Brain microvascular endothelial cell (primary cell): ENCODE data around the gene TMEM52.
"Not testable (repeated sequence)": the region's sequence is repeated elsewhere in the genome, so short reads cannot be mapped to it uniquely, and the experiment has no call there.

Source experiments
- DNase-seq: peaks from one replicate; pipeline ENCODE4 v3.0.0-alpha.2; 2020
- H3K27ac ChIP-seq: fragments of 250-450 bp; sonication (Bioruptor Pico); 2 replicates; pipeline ENCODE4 v1.5.1; 2020; ENCODE audit warnings: mild to moderate bottlenecking, moderate library complexity
- H3K27me3 ChIP-seq: fragments of 250-450 bp; sonication (Bioruptor Pico); replicated peaks from 2 replicates; pipeline ENCODE4 v1.5.1; 2020; ENCODE audit warnings: mild to moderate bottlenecking
- H3K36me3 ChIP-seq: fragments of 250-450 bp; sonication (Bioruptor Pico); replicated peaks from 2 replicates; pipeline ENCODE4 v1.5.1; 2020; ENCODE audit warnings: mild to moderate bottlenecking
- H3K4me3 ChIP-seq: 2 replicates; pipeline ENCODE4 v1.5.1; 2011; ENCODE audit warnings: low read depth, mild to moderate bottlenecking, control low read depth, low read length, moderate library complexity
- in situ Hi-C: cut with HindIII; loops from 2 replicates; pipeline ENCODE4 v1.10.0; 2017; ENCODE audit warnings: low sequenced_read_pairs, low pct_ligation_motif_present
- TF ChIP-seq, protein P1 (sequence below): IDR thresholded peaks from 2 replicates; pipeline ENCODE4 v1.5.1; 2011; ENCODE audit warnings: low read depth, mild to moderate bottlenecking, moderate library complexity, low read length, control low read depth, inconsistent platforms; ENCODE audit errors: missing control alignments

Gene TMEM52

GRCh38 chr1:1937061-1937460 lies 18.0 kb upstream of the TMEM52 start:
- Histone ChIP-seq H3K4me3 (no peak overlapping the region), H3K36me3 (no peaks in the 10 kb centered on the region), H3K27me3 (peaks cover 11% of the 10 kb centered on the region), H3K27ac (no peak overlapping the region)
- TF ChIP-seq, protein P1, sequence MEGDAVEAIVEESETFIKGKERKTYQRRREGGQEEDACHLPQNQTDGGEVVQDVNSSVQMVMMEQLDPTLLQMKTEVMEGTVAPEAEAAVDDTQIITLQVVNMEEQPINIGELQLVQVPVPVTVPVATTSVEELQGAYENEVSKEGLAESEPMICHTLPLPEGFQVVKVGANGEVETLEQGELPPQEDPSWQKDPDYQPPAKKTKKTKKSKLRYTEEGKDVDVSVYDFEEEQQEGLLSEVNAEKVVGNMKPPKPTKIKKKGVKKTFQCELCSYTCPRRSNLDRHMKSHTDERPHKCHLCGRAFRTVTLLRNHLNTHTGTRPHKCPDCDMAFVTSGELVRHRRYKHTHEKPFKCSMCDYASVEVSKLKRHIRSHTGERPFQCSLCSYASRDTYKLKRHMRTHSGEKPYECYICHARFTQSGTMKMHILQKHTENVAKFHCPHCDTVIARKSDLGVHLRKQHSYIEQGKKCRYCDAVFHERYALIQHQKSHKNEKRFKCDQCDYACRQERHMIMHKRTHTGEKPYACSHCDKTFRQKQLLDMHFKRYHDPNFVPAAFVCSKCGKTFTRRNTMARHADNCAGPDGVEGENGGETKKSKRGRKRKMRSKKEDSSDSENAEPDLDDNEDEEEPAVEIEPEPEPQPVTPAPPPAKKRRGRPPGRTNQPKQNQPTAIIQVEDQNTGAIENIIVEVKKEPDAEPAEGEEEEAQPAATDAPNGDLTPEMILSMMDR, result no peak
- in situ Hi-C loops, result no loop called here
- no peak for DNase-seq

- H3K36me3 ChIP-seq, H3K27ac ChIP-seq, in situ Hi-C loops, H3K27me3 ChIP-seq, H3K4me3 ChIP-seq, DNase-seq: not testable (repeated sequence)
These were observed 15.8 kb upstream of the TMEM52 start for GRCh38 chr1:1934848-1935247.

DNA sequence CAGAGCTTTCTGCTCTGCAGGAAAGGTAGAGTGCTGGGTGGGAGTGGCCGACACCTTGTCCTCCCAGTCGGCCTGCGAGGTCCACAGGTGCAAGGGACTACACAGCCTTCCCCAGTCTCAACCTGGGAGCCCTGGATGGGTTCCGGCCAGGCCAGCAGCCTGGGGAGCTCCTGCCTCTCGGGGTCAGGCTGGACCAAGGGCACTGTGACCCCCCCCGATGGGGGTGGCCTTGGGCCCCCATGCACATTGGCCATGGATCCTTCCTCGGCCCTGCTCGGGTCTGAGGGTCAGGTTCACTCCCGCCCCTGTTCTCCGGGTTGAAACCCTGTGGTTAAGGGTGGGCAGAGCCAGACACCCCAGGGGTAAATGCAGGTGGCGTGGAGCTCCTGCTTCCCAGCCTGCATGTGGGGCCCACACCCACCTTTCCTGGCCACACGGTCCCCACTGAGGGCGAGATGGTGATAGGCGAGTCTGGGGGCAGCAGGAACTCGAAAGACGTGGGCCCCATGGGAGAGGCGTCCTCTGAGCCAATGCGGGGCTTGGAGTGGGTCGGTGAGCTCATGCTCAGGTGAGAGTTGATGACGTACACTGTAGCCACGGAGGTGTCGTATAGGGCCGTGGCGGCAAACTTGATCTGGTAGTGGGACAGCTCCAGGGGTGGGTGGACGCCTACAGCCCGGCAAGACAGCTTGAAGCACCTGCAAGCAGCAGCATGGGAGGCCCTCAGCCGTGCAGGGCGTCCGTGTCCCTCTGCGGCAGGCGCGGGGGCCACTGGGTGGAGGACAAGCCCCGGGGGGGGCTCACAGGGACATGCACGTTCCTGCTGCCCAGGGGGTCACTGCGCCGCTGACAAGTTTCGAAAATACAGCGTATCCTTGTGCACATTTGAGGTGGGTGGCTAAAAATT lies 10.8 kb upstream of the TMEM52 start:
- in situ Hi-C loops, result no loop called here
- Histone ChIP-seq H3K4me3 (no peak overlapping the region), H3K36me3 (no peaks in the 10 kb centered on the region), H3K27me3 (no peaks in the 10 kb centered on the region), H3K27ac (no peak overlapping the region)
- TF ChIP-seq, protein P1, result no peak
- no peak for DNase-seq

- Histone ChIP-seq H3K27ac (no peak overlapping the region), H3K4me3 (no peak overlapping the region), H3K27me3 (no peaks in the 10 kb centered on the region), H3K36me3 (no peaks in the 10 kb centered on the region)
- TF ChIP-seq, protein P1, result no peak
- in situ Hi-C loops, result no loop called here
- no peak for DNase-seq
These were observed 10.1 kb upstream of the TMEM52 start for GRCh38 chr1:1929102-1929638.

DNA sequence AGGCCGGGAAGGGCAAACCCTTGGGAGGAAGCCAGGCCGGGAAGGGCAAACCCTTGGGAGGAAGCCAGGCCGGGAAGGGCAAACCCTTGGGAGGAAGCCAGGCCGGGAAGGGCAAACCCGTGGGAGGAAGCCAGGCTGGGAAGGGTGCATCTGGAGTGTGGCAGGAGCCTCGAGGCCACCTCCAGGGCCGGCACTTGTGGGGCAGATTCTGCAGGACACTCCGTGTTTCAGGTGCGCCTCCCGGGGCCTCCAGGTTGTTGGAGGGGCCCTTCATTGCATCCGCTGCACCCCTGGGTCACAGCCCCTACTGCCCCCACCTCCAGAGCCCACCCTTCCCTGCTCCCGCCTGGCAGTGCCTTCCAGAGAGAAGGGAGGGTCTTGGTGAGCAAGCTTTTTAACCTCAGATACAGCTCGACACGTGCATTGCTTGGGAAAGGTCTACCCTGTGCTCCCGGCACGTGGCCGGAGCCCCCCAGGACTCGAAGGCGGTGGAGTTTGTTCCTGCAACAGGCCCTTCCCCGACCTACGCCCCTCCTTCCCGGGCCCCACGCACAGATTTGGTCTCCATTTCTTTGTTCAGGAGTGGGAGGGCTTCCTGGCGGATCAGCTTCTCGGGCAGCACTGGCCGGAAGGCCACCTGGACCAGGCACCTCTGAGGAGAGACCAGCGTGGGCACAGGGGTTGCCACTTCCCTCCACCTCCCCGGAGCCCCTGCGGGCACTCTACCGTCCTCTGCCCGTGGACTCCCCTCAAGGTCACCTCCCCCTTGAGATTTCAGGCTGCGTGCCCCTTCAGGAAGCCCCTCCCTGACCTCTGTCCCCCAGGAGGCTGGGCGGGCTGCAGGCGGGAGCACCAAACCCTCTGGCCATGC lies 9.4 kb upstream of the TMEM52 start:
- no peaks in the 10 kb centered on the region for H3K27me3 ChIP-seq
- no peak for DNase-seq
- H3K27ac ChIP-seq, result no peak overlapping the region
- TF ChIP-seq, protein P1, result no peak
- no peak overlapping the region for H3K4me3 ChIP-seq
- in situ Hi-C loops, result no loop called here
- H3K36me3 ChIP-seq, result no peaks in the 10 kb centered on the region

GRCh38 chr1:1927751-1928150 lies 8.7 kb upstream of the TMEM52 start:
- Histone ChIP-seq H3K36me3 (no peaks in the 10 kb centered on the region), H3K4me3 (no peak overlapping the region), H3K27me3 (no peaks in the 10 kb centered on the region), H3K27ac (no peak overlapping the region)
- TF ChIP-seq, protein P1, result no peak
- DNase-seq, result no peak
- in situ Hi-C loops, result no loop called here
